Endothelial cell of umbilical vein (primary cell): Measurements from ENCODE around the gene PRKG1. TPM values are rescaled to one million over a fixed set of nuclear protein-coding genes. Genes with fewer than 3 reads are reported as not detected.

Experiments used
- BruUV-seq: library from RNA; stranded (reverse); fragments of 400-500 nt; replicated peaks from 2 replicates; lab custom pipeline; 2021; lab: Mats Ljungman, UMichigan
- CTCF ChIA-PET: fragments of 300-600, 350-600 bp; sonication (Branson Sonifier 250); formaldehyde crosslinking; loops from one replicate; lab custom pipeline; 2021; ENCODE audit warnings: antibody characterized with exemption, inconsistent platforms; lab: Charles Lee
- POLR2A ChIA-PET: fragments of 300-600, 350-600 bp; sonication (Branson Sonifier 250); formaldehyde crosslinking; loops from one replicate; lab custom pipeline; 2021; ENCODE audit warnings: antibody characterized with exemption, inconsistent platforms; lab: Charles Lee
- DNase-seq: peaks from one replicate; pipeline ENCODE4 v3.0.0-alpha.2; 2011; ENCODE audit warnings: low read depth, low spot score
- FAIRE-seq: peaks from 2 replicates; lab custom pipeline; 2011; peaks lifted over from hg19 to GRCh38; lab: Jason Lieb, UNC
- H2AFZ ChIP-seq: 2 replicates; pipeline ENCODE4 v1.6.0; 2012; ENCODE audit warnings: low read depth, low read length, control low read depth, inconsistent platforms
- H3K27ac ChIP-seq: 2 replicates; pipeline ENCODE4 v1.5.1; 2011; ENCODE audit warnings: low read depth, mild to moderate bottlenecking, control low read depth, low read length, moderate library complexity; ENCODE audit not compliant: insufficient read depth
- H3K27me3 ChIP-seq, 2 experiments: 2 replicates each; pipeline versions ENCODE4 v1.6.0 to v1.6.1; 2011; ENCODE audit warnings: low read length in 2 of 2, mixed read lengths in 1 of 2; ENCODE audit not compliant: control insufficient read depth in 2 of 2, insufficient read depth in 2 of 2
- H3K36me3 ChIP-seq, 2 experiments: 2 replicates in 1 of 2; 3 replicates in 1 of 2; pipeline ENCODE4 v1.5.1; 2011; ENCODE audit warnings: low read length in 2 of 2, mild to moderate bottlenecking in 1 of 2, moderate library complexity in 1 of 2; ENCODE audit not compliant: control insufficient read depth in 2 of 2, insufficient read depth in 2 of 2; ENCODE audit errors: extremely low read depth in 1 of 2
- H3K4me1 ChIP-seq: 3 replicates; pipeline ENCODE4 v1.5.1; 2011; ENCODE audit warnings: mild to moderate bottlenecking, low read length; ENCODE audit not compliant: control insufficient read depth, insufficient read depth; ENCODE audit errors: extremely low read depth
- H3K4me2 ChIP-seq: 2 replicates; pipeline ENCODE4 v1.6.1; 2011; ENCODE audit warnings: low read length, control low read depth, mixed read lengths; ENCODE audit not compliant: insufficient read depth
- H3K4me3 ChIP-seq, 3 experiments: fragments of 200-600 bp in 1 of 3; sonication (generic), shearing (Covaris generic) in 1 of 3; replicated peaks in 1 of 3; 2 replicates each; pipeline ENCODE4 v1.5.1; 2011 to 2016; ENCODE audit warnings: control low read depth in 3 of 3, low read length in 3 of 3, mild to moderate bottlenecking in 2 of 3, inconsistent platforms in 1 of 3, low read depth in 1 of 3, moderate library complexity in 1 of 3; ENCODE audit not compliant: insufficient read depth in 1 of 3
- H3K79me2 ChIP-seq: 2 replicates; pipeline ENCODE4 v1.6.0; 2012; ENCODE audit warnings: low read length, inconsistent platforms; ENCODE audit not compliant: control insufficient read depth, insufficient read depth
- H3K9ac ChIP-seq: replicated peaks from 2 replicates; pipeline ENCODE3; 2011; ENCODE audit warnings: low read length, control low read depth; ENCODE audit not compliant: insufficient read depth; ENCODE audit errors: extremely low read depth
- H3K9me1 ChIP-seq: replicated peaks from 3 replicates; pipeline ENCODE4 v1.6.0; 2011; ENCODE audit warnings: mild to moderate bottlenecking, low read length; ENCODE audit not compliant: control insufficient read depth, insufficient read depth; ENCODE audit errors: extremely low read depth
- H3K9me3 ChIP-seq: replicated peaks from 2 replicates; pipeline ENCODE4 v1.5.1; 2012; ENCODE audit warnings: low read length, inconsistent platforms; ENCODE audit not compliant: control insufficient read depth, insufficient read depth
- H4K20me1 ChIP-seq: replicated peaks from 2 replicates; pipeline ENCODE3; 2011; ENCODE audit warnings: mild to moderate bottlenecking, low read length; ENCODE audit not compliant: control insufficient read depth, insufficient read depth; ENCODE audit errors: extremely low read depth
- EZH2 ChIP-seq: IDR thresholded peaks from 2 replicates; pipeline ENCODE4 v1.6.1; 2012; ENCODE audit warnings: borderline replicate concordance, low read depth, mild to moderate bottlenecking, moderate library complexity, low read length, inconsistent platforms; ENCODE audit not compliant: severe bottlenecking
- FOS ChIP-seq: IDR thresholded peaks from 2 replicates; pipeline ENCODE4 v1.6.1; 2011; ENCODE audit warnings: mild to moderate bottlenecking, low read length, moderate library complexity, borderline replicate concordance; ENCODE audit not compliant: insufficient read depth
- GATA2 ChIP-seq: IDR thresholded peaks from 2 replicates; pipeline ENCODE4 v1.7.0; 2011; ENCODE audit warnings: low read depth, mild to moderate bottlenecking, moderate library complexity, mixed read lengths, low read length; ENCODE audit not compliant: insufficient read length, insufficient read depth
- JUN ChIP-seq: IDR thresholded peaks from 2 replicates; pipeline ENCODE4 v1.6.1; 2011; ENCODE audit warnings: borderline replicate concordance, low read depth; ENCODE audit not compliant: insufficient read length, insufficient read depth
- MYC ChIP-seq: IDR thresholded peaks from one replicate; pipeline ENCODE4 v1.6.1; 2011; ENCODE audit warnings: mild to moderate bottlenecking, low read depth, low read length
- POLR2A ChIP-seq: IDR thresholded peaks from 2 replicates; pipeline ENCODE4 v1.6.1; 2012; ENCODE audit warnings: low read depth, mild to moderate bottlenecking, control low read depth, low read length
- dilution Hi-C: fragments of 300-500 bp; cut with MboI; formaldehyde crosslinking; loops from one replicate; pipeline ENCODE4 v1.15.0; 2019; ENCODE audit warnings: low sequenced_read_pairs; ENCODE audit not compliant: extremely low pct_ligation_motif_present
- intact Hi-C: fragments of 100-400 bp; cut with micrococcal nuclease; formaldehyde crosslinking; loops from one replicate; pipeline ENCODE4 v1.10.0; 2022
- polyA plus RNA-seq, 4 experiments: library from polyadenylated mRNA; depleted of rRNA in 3 of 4; stranded (reverse) in 3 of 4; unstranded in 1 of 4; fragments of >200 nt; gene quantifications; 2 replicates each; pipeline versions ENCODE4 v1.2.1 to v1.2.3, GENCODE V29; 2011 to 2012; ENCODE audit warnings: missing spikeins in 1 of 4
- total RNA-seq: library from RNA; stranded (reverse); gene quantifications from 2 replicates; pipeline ENCODE4 v1.2.3, GENCODE V29; 2021

Gene PRKG1
- total and polyA plus RNA-seq, 2 donors (not counting 3 experiments of a cell fraction or from before 2014, with no cell fraction given) = 0.01 to 0.18 TPM

- Histone ChIP-seq H4K20me1 (no peaks in the 10 kb centered on the region), H3K9ac (no peak overlapping the region), H3K4me3 (no peak overlapping the region), H3K4me2 (no peak overlapping the region), H3K27me3 (peaks cover 1 to 4% of the 10 kb centered on the region in 2 experiments), H2AFZ (no peak overlapping the region), H3K79me2 (no peaks in the 10 kb centered on the region), H3K4me1 (no peaks in the 10 kb centered on the region), H3K9me3 (no peaks in the 10 kb centered on the region), H3K9me1 (no peaks in the 10 kb centered on the region), H3K36me3 (no peaks in the 10 kb centered on the region), H3K27ac (no peak overlapping the region)
- POLR2A ChIA-PET = no interaction called here
- dilution Hi-C loops = no loop called here
- no TSS peak for BruUV-seq
- CTCF ChIA-PET = interaction anchor here (1.3 to 1.6 kb wide), 2 partner anchors 14 to 15 kb away, joined by 5 to 6 read pairs; no protein-coding TSS in a partner anchor
- no peak for FAIRE-seq
- no peak for DNase-seq
- intact Hi-C loops = no loop called here
- TF ChIP-seq MYC (no peak), POLR2A (no peak), JUN (no peak), GATA2 (no peak), EZH2 (no peak), FOS (no peak)
Measured at GRCh38 chr10:52019077-52019555, 944.8 kb downstream of the PRKG1 start.

GRCh38 chr10:52019656-52020055 is 945.4 kb downstream of the PRKG1 start:
- ChIA-PET CTCF (interaction anchor here (1.6 kb wide), 1 partner anchor 15 kb away, joined by 6 read pairs; no protein-coding TSS in a partner anchor), POLR2A (no interaction called here)
- no peak overlapping the region for H3K27ac ChIP-seq
- intact Hi-C loops (no loop called here), dilution Hi-C loops (no loop called here)
- no peaks in the 10 kb centered on the region for H3K36me3 ChIP-seq
- H3K4me3 ChIP-seq = no peak overlapping the region
- H3K9me3 ChIP-seq = no peaks in the 10 kb centered on the region
- no peak overlapping the region for H3K9ac ChIP-seq
- no peaks in the 10 kb centered on the region for H3K4me1 ChIP-seq
- no peak for FAIRE-seq
- no peaks in the 10 kb centered on the region for H3K79me2 ChIP-seq
- no peaks in the 10 kb centered on the region for H3K9me1 ChIP-seq
- TF ChIP-seq POLR2A = no peak
- H4K20me1 ChIP-seq = no peaks in the 10 kb centered on the region
- peaks cover 1 to 4% of the 10 kb centered on the region in 2 experiments for H3K27me3 ChIP-seq
- H2AFZ ChIP-seq = no peak overlapping the region
- no peak for DNase-seq
- H3K4me2 ChIP-seq = no peak overlapping the region
- no TSS peak for BruUV-seq
